ENCODE measurements around the gene UBE3D. TPM values are rescaled to one million over a fixed set of nuclear protein-coding genes. Genes with fewer than 3 reads are reported as not detected.

UBE3D gene, protein sequence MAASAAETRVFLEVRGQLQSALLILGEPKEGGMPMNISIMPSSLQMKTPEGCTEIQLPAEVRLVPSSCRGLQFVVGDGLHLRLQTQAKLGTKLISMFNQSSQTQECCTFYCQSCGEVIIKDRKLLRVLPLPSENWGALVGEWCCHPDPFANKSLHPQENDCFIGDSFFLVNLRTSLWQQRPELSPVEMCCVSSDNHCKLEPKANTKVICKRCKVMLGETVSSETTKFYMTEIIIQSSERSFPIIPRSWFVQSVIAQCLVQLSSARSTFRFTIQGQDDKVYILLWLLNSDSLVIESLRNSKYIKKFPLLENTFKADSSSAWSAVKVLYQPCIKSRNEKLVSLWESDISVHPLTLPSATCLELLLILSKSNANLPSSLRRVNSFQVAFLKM
- total RNA-seq (8.4 TPM), polyA plus RNA-seq (ENCODE audit: insufficient read depth in 1 of 8, insufficient read length in 8 of 8, low replicate concordance in 1 of 8) (10 to 100 TPM in 1 of 8 donors, 1 to 10 TPM in 7; 5.9 to 13.5 (median 8.0) TPM)
- long read RNA-seq, donor 1 = 0 reads
- long read RNA-seq, donor 2 = 0 reads
- long read RNA-seq, donor 3, partial matches to known transcripts = 0 of 4 reads
- long read RNA-seq, donor 3, other reads (novel, unspliced or antisense) = 0 of 4 reads
- long read RNA-seq, donor 4, partial matches to known transcripts = 0 of 1 reads
- long read RNA-seq, donor 4, other reads (novel, unspliced or antisense) = 0 of 1 reads
- long read RNA-seq, donor 5, partial matches to known transcripts = 0 of 3 reads
- long read RNA-seq, donor 5, other reads (novel, unspliced or antisense) = 0 of 3 reads
- long read RNA-seq, donor 6, transcript UBE3D-203 (10 exons, 1,917 nt) = major isoform, 5 of 13 reads
- long read RNA-seq, donor 6, partial matches to known transcripts = 0 of 13 reads
- long read RNA-seq, donor 6, other reads (novel, unspliced or antisense) = 8 of 13 reads
- long read RNA-seq, donor 7, partial matches to known transcripts = 0 of 1 reads
- long read RNA-seq, donor 7, other reads (novel, unspliced or antisense) = 0 of 1 reads
- long read RNA-seq, donor 8, partial matches to known transcripts = 0 of 7 reads
- long read RNA-seq, donor 8, other reads (novel, unspliced or antisense) = 6 of 7 reads
- long read RNA-seq, donor 9 = 0 reads
- long read RNA-seq, donor 10, partial matches to known transcripts = 0 of 2 reads
- long read RNA-seq, donor 10, other reads (novel, unspliced or antisense) = 0 of 2 reads
- long read RNA-seq, donor 11 = 0 reads

DNA sequence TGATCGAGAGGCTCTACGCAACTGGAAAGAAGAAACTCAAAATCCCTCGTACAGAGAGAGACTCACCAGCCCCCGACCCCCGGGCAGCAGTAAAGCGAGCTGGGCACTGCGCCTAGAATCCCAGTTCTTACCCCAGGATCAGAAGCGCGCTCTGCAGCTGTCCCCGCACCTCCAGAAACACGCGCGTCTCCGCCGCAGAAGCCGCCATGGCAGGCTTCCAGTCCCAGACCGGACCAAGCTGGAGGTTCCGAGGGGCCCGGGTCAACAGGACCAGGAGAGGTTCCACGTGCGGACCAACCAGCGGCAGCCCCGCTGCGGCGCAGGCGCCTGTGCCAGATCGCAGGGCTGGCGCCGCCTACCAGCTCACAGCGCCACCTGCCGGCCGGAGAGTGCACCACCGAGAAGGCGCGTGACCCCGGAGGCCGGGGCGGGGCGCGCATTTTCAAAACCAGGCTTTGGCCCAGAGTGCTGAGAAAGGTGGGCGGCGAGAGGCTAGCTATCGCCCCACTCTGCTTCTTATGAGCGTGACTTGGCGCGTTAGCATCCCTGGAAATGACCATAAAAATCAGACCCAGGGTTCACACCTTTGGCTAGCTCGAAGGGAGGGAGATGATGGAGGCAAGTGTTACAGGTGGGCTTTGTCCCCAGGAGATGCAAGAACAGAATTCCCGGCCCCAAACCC lies at the start of gene UBE3D:
UBE3D (minus strand) TSS at position 331 of the 682 bp plus-strand sequence; CDS start at position 208, 123 bp downstream.
- Histone ChIP-seq H3K4me3 (ENCODE audit: low read length) (peak within 1 kb of the TSS; percentile 81), H3K27me3 (ENCODE audit: control insufficient read depth, insufficient read depth, low read length) (no peaks in the 10 kb centered on the region), H3K27ac (ENCODE audit: low read length) (peak within 1 kb of the TSS; percentile 66), H3K4me1 (ENCODE audit: control insufficient read depth, insufficient read depth, low read length) (peaks cover 3% of the 10 kb centered on the region), H3K9me3 (replicated peaks; ENCODE audit: control insufficient read depth, low read depth, low read length) (no peaks in the 10 kb centered on the region), H3K36me3 (ENCODE audit: control insufficient read depth, insufficient read depth, low read length) (no peaks in the 10 kb centered on the region)
- 1% methylated on average over 46 of the region's 48 CpGs for WGBS (ENCODE audit: insufficient coverage)
- DNase-seq = peak; percentile 90

DNA sequence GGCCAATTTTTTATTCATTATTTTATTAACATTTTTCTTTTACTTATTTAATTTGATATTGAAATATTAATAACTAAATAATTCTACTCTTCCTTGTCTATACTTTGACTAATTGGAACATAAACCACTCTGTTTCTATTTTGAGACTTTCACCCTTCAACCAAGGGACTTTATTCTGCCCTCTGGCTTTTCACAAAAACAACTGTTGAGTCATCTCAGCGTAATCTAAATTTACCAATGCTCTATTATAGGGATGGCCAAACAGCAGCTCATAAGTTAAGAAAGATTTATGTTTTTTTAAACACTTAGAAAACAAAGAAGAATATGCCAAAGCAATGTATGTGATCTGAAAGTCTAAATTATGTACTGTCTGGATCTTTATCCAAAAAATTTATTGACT lies 48.5 kb upstream of the UBE3D start:
- Histone ChIP-seq H3K36me3 (ENCODE audit: control insufficient read depth, insufficient read depth, low read length) (no peaks in the 10 kb centered on the region), H3K27ac (ENCODE audit: low read length) (no peak overlapping the region), H3K9me3 (replicated peaks; ENCODE audit: control insufficient read depth, low read depth, low read length) (no peaks in the 10 kb centered on the region), H3K4me3 (ENCODE audit: low read length) (no peak overlapping the region), H3K4me1 (ENCODE audit: control insufficient read depth, insufficient read depth, low read length) (no peaks in the 10 kb centered on the region), H3K27me3 (ENCODE audit: control insufficient read depth, insufficient read depth, low read length) (no peaks in the 10 kb centered on the region)
- DNase-seq = no peak
- WGBS (ENCODE audit: insufficient coverage) = no CpG with 5 or more reads among the region's 1 CpG

DNA sequence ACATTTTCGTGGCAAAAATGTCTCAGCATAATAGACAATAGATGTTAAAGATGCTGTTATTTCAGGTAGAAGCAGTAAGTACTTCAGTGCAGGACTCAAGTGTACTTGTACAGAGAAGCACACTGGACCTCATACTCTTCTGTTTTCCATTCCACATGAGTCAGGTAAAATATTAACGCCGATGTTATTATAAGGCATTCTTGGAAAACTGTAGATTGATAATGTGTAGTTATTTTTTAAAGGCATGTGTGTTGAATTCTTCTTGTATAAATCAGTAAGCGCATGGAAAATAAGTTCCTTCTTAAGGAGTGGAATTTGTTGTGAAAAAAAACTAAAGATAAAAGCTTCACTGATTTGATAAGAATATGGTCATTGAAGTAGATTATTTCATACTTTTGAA lies 47.6 kb upstream of the UBE3D start:
- no peak for DNase-seq
- WGBS (ENCODE audit: insufficient coverage) = no CpG with 5 or more reads among the region's 4 CpGs
- H3K4me1 ChIP-seq (ENCODE audit: control insufficient read depth, insufficient read depth, low read length) = no peaks in the 10 kb centered on the region
- H3K27me3 ChIP-seq (ENCODE audit: control insufficient read depth, insufficient read depth, low read length) = no peaks in the 10 kb centered on the region
- H3K9me3 ChIP-seq (replicated peaks; ENCODE audit: control insufficient read depth, low read depth, low read length) = no peaks in the 10 kb centered on the region
- peaks cover 2% of the 10 kb centered on the region for H3K36me3 ChIP-seq (ENCODE audit: control insufficient read depth, insufficient read depth, low read length)
- no peak overlapping the region for H3K4me3 ChIP-seq (ENCODE audit: low read length)
- H3K27ac ChIP-seq (ENCODE audit: low read length) = no peak overlapping the region

DNA sequence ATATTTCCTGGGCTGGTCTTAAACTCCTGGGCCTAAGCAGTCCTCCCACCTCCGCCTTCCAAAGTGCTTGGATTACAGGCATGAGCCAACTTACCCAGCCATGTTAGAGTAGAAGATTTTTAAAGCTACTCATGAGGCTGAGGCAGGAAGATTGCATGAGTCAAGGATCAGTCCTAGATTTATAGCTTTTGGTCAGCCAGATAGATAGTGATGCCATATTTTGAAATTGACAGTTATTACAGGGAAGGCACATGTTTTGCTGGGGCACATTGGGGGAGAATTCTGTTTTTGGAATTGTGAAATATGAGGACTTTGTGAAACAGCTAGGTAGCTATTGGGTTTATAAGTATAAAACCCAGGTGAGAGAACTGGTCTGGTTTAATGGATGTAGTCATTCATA lies 42.7 kb upstream of the UBE3D start:
- DNase-seq = no peak
- H3K27me3 ChIP-seq (ENCODE audit: control insufficient read depth, insufficient read depth, low read length) = no peaks in the 10 kb centered on the region
- peaks cover 6% of the 10 kb centered on the region for H3K9me3 ChIP-seq (replicated peaks; ENCODE audit: control insufficient read depth, low read depth, low read length)
- no peak overlapping the region for H3K4me3 ChIP-seq (ENCODE audit: low read length)
- H3K4me1 ChIP-seq (ENCODE audit: control insufficient read depth, insufficient read depth, low read length) = no peaks in the 10 kb centered on the region
- H3K27ac ChIP-seq (ENCODE audit: low read length) = no peak overlapping the region
- peaks cover 5% of the 10 kb centered on the region for H3K36me3 ChIP-seq (ENCODE audit: control insufficient read depth, insufficient read depth, low read length)
- no CpG with 5 or more reads among the region's 1 CpG for WGBS (ENCODE audit: insufficient coverage)

DNA sequence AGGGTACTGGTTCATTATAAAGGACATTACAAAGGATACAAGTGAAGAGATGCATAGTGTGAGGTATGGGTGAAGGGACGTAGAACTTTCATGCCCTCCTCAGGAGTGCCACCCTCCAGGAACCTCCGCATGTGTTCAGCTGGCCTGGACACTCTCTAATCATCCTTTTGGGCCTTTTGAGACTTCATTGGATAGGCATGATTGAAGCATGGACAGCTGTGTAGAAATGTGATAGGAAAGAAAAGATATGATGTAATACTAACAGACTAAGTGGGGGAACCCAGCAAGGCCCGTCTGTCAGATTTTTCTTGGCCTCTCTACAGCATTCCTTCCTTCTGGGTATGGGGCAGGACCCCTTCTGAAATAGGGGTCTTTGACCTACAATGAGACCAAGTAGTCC lies 32.9 kb upstream of the UBE3D start:
- Histone ChIP-seq H3K4me1 (ENCODE audit: control insufficient read depth, insufficient read depth, low read length) (no peaks in the 10 kb centered on the region), H3K27me3 (ENCODE audit: control insufficient read depth, insufficient read depth, low read length) (no peaks in the 10 kb centered on the region), H3K4me3 (ENCODE audit: low read length) (no peak overlapping the region), H3K36me3 (ENCODE audit: control insufficient read depth, insufficient read depth, low read length) (peaks cover 4% of the 10 kb centered on the region), H3K27ac (ENCODE audit: low read length) (no peak overlapping the region), H3K9me3 (replicated peaks; ENCODE audit: control insufficient read depth, low read depth, low read length) (no peaks in the 10 kb centered on the region)
- no peak for DNase-seq
- WGBS (ENCODE audit: insufficient coverage) = 80% methylated on average over 1 of the region's 3 CpGs

DNA sequence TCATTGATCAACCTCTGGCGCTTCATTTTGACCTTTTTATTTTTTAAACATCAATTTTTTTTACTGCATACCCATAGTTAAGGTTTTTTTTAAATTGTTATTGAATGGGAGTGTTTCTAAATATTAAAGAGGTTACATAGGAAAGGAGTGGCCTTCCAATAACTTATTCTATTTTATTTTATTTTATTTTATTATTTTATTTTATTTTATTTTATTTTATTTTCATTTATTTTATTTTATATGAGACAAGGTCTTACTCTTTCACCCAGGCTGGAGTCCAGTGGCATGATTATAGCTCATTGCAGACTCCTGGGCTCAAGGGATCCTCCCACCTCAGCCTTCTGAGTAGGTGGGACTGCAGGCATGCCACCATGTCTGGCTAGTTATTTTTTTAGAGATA lies 32.0 kb upstream of the UBE3D start:
- no peaks in the 10 kb centered on the region for H3K27me3 ChIP-seq (ENCODE audit: control insufficient read depth, insufficient read depth, low read length)
- no peak overlapping the region for H3K4me3 ChIP-seq (ENCODE audit: low read length)
- DNase-seq = no peak
- H3K9me3 ChIP-seq (replicated peaks; ENCODE audit: control insufficient read depth, low read depth, low read length) = no peaks in the 10 kb centered on the region
- no CpG with 5 or more reads among the region's 1 CpG for WGBS (ENCODE audit: insufficient coverage)
- no peaks in the 10 kb centered on the region for H3K4me1 ChIP-seq (ENCODE audit: control insufficient read depth, insufficient read depth, low read length)
- H3K27ac ChIP-seq (ENCODE audit: low read length) = no peak overlapping the region
- H3K36me3 ChIP-seq (ENCODE audit: control insufficient read depth, insufficient read depth, low read length) = no peaks in the 10 kb centered on the region

DNA sequence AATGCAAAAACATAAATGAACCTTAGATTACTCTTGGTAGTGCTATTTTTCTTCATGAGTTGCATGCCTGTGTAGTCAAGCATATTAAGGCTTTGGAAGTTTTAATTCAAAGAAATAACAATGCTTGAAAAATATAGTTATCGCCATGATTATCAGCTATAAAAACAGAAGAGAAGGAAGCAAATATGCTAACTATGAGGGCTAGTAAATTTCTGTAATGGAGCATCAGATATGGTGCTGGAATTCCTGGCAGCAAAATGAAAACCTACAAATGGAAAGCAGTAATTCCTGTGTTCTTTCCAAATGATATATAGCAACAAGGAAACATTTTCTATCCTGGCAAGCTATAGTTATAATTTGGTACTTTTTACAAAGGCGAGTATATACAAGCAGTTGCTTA lies 31.6 kb upstream of the UBE3D start:
- H3K9me3 ChIP-seq (replicated peaks; ENCODE audit: control insufficient read depth, low read depth, low read length) = no peaks in the 10 kb centered on the region
- no peak overlapping the region for H3K4me3 ChIP-seq (ENCODE audit: low read length)
- no CpG with 5 or more reads among the region's 2 CpGs for WGBS (ENCODE audit: insufficient coverage)
- no peaks in the 10 kb centered on the region for H3K36me3 ChIP-seq (ENCODE audit: control insufficient read depth, insufficient read depth, low read length)
- no peaks in the 10 kb centered on the region for H3K27me3 ChIP-seq (ENCODE audit: control insufficient read depth, insufficient read depth, low read length)
- peak; percentile 13 for DNase-seq
- H3K27ac ChIP-seq (ENCODE audit: low read length) = no peak overlapping the region
- no peaks in the 10 kb centered on the region for H3K4me1 ChIP-seq (ENCODE audit: control insufficient read depth, insufficient read depth, low read length)

DNA sequence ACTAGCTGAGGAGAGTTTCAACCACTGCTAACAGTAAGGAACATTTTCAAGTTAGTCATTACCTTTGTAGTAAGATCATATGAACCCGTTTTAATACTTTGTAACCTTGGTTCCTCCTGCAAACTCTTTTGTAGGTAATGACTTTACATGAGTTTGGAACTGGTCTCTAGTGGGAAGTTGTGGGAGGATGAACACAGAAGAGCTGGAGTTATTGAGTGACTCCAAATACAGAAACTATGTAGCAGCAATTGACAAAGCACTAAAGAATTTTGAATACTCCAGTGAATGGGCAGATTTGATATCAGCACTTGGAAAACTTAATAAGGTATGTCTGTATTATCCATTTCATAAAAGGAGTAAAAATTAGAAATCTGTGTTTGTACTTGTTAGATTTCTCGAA lies 31.1 kb upstream of the UBE3D start:
- no peak for DNase-seq
- Histone ChIP-seq H3K9me3 (replicated peaks; ENCODE audit: control insufficient read depth, low read depth, low read length) (no peaks in the 10 kb centered on the region), H3K4me1 (ENCODE audit: control insufficient read depth, insufficient read depth, low read length) (no peaks in the 10 kb centered on the region), H3K27me3 (ENCODE audit: control insufficient read depth, insufficient read depth, low read length) (no peaks in the 10 kb centered on the region), H3K36me3 (ENCODE audit: control insufficient read depth, insufficient read depth, low read length) (no peaks in the 10 kb centered on the region), H3K4me3 (ENCODE audit: low read length) (no peak overlapping the region), H3K27ac (ENCODE audit: low read length) (no peak overlapping the region)
- no CpG with 5 or more reads among the region's 2 CpGs for WGBS (ENCODE audit: insufficient coverage)

DNA sequence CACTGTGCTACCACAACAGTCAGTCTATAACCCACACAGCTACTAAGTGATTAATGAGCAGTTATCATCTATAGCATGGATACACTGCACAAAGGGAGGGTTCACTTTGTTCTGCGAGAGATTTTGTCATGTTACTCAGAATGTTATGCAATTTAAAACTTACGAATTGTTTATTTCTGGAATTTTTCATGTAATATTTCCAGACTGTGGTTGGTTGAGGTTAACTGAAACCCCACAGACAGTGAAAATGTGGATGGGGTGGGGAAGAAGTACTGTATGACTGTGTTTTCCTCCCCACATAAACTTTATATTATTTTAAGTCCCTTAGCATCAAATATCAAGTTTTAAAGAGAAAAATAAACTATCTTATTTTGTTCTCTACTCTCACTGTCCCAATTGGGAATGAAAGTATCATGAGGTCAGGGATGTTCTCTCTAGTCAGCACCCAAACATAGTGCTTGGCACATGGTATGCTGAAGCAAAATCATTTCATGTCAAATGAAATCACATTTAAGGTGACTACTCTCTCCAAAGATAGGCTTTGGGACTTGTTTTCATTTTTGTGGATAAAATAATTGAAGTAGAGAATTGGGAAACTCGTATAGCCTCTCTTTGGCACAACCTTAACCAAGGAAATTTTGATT lies 27.2 kb upstream of the UBE3D start:
- no peaks in the 10 kb centered on the region for H3K27me3 ChIP-seq (ENCODE audit: control insufficient read depth, insufficient read depth, low read length)
- no peaks in the 10 kb centered on the region for H3K9me3 ChIP-seq (replicated peaks; ENCODE audit: control insufficient read depth, low read depth, low read length)
- no peaks in the 10 kb centered on the region for H3K4me1 ChIP-seq (ENCODE audit: control insufficient read depth, insufficient read depth, low read length)
- no peaks in the 10 kb centered on the region for H3K36me3 ChIP-seq (ENCODE audit: control insufficient read depth, insufficient read depth, low read length)
- DNase-seq = no peak
- H3K4me3 ChIP-seq (ENCODE audit: low read length) = no peak overlapping the region
- no CpG with 5 or more reads among the region's 3 CpGs for WGBS (ENCODE audit: insufficient coverage)
- no peak overlapping the region for H3K27ac ChIP-seq (ENCODE audit: low read length)

Measured in muscle of leg (tissue), 16 donors.